Rectal smooth muscle tissue (tissue), 1 donor: ENCODE results near the gene BRINP3.

ENCODE experiments used
- H3K27ac ChIP-seq: one replicate; pipeline ENCODE4 v1.7.0; 2013; ENCODE audit warnings: low read depth, low read length, inconsistent platforms
- H3K27me3 ChIP-seq: one replicate; pipeline ENCODE4 v1.7.0; 2013; ENCODE audit warnings: low read length; ENCODE audit not compliant: control insufficient read depth, insufficient read depth
- H3K36me3 ChIP-seq: one replicate; pipeline ENCODE4 v1.7.0; 2013; ENCODE audit warnings: low read length; ENCODE audit not compliant: control insufficient read depth, insufficient read depth
- H3K4me1 ChIP-seq: one replicate; pipeline ENCODE4 v1.7.0; 2013; ENCODE audit warnings: low read length; ENCODE audit not compliant: control insufficient read depth, insufficient read depth
- H3K4me3 ChIP-seq: one replicate; pipeline ENCODE4 v1.7.0; 2013; ENCODE audit warnings: low read length
- H3K9ac ChIP-seq: one replicate; pipeline ENCODE4 v1.7.0; 2013; ENCODE audit warnings: low read length

Gene BRINP3

DNA sequence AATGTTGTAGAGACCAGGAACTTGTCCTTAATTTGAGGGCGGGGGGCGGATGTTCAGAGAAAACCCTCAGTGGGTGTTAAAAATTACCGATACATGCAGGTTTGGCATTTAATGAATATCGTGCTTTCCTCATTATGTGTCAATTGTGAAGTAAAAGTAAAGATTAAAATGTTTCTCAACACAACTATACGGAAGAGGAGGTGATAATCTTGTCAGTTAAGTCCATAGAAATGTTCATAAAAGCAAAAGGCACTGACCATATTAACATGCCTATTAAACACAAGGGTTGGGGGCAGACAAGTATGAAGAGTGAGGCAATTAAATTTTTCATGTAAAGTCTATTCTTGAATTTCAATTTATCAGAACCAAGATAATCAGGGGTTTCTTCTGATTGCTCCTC is 1.3 kb downstream of the BRINP3 start:
- no peaks in the 10 kb centered on the region for H3K4me1 ChIP-seq
- H3K9ac ChIP-seq: no peak overlapping the region
- no peak overlapping the region for H3K27ac ChIP-seq
- H3K36me3 ChIP-seq: no peaks in the 10 kb centered on the region
- no peak overlapping the region for H3K4me3 ChIP-seq
- H3K27me3 ChIP-seq: peaks cover 3% of the 10 kb centered on the region

DNA sequence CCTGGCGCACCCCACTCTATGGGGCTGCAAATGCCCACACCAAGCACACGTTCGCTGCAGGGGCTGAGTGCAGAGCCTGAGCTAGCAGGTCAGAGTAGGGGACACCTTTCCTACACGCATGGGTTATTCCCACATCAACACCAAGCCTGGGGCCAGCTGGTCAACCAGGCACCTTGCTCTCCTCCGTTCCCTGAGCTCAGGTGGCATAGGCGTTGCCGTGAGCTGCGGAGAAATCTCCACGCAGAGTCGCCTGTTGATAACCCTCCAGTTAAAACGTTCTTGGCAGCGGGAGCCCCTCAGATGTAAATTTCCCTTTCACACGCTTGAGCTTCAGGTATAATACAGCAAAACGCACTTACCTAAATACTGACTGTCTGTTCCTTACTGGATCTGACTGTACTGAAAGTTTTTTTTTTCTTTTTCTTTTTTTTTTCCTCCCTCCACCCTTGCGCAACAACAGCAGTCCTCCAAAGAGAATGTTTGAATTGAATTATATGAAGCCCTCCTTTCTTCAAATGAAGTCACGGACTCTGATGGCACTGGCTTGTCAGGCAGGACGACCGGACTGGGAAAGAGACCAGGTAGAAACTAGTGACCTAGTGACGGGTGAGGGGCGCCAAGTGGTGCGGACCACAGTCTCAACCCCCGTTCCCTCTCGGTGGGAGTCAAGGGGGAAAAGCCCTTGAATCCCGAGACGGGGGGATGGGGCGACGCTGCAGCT is 2.1 kb downstream of the BRINP3 start:
- Histone ChIP-seq H3K27me3 (peaks cover 3% of the 10 kb centered on the region), H3K36me3 (no peaks in the 10 kb centered on the region), H3K4me3 (peak overlapping the region; percentile 58), H3K9ac (no peak overlapping the region), H3K4me1 (no peaks in the 10 kb centered on the region), H3K27ac (no peak overlapping the region)

DNA sequence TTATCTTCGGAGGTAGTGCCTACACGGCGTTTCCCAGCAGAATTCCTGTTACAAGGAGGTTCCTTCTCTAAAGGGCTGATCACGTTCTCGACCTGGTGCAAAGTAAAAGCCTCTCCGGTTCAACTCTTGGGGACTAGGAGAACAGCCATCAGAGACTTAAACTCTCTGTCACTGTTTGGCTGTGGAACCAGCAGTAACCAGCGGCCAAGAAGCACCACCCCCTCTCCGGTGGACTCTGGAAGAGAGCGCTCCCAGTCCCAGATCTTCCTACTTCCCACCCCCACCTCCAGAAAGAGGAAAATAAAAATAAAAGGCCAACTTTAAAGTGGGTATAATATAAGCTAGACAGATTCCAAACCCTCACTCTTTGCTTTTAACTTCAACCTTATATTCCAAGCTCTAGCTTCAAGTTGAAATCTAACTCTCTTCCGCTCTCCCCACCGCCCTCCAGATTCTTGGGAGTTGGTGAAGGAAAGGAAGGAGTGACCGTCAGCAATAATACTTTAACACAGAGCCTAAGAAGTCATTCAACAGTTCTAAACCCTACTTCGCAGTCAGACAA is 2.9 kb downstream of the BRINP3 start:
- Histone ChIP-seq H3K9ac (no peak overlapping the region), H3K36me3 (no peaks in the 10 kb centered on the region), H3K27ac (no peak overlapping the region), H3K27me3 (peaks cover 3% of the 10 kb centered on the region), H3K4me3 (peak overlapping the region; percentile 54), H3K4me1 (no peaks in the 10 kb centered on the region)

DNA sequence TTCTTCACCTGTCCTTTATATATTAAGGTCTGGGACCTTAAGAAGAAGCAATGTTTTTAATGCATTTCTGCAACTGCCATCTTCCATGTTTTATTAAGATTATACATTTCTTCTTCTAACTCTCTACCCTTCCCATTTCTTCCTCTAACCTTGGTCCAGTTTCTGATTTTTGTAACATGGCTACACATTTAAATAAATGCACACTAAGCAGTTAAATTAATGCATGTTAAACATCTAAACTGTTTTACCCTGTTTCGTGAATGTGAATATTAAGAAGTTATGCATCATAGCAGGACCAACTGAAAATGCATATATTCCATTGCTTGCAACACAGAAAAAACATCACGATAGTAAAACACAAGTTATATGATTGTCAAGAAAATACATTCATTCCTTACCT is 3.7 kb downstream of the BRINP3 start:
- H3K27me3 ChIP-seq: peaks cover 3% of the 10 kb centered on the region
- no peaks in the 10 kb centered on the region for H3K4me1 ChIP-seq
- no peak overlapping the region for H3K27ac ChIP-seq
- H3K36me3 ChIP-seq: no peaks in the 10 kb centered on the region
- H3K4me3 ChIP-seq: peak overlapping the region; percentile 23
- H3K9ac ChIP-seq: no peak overlapping the region

DNA sequence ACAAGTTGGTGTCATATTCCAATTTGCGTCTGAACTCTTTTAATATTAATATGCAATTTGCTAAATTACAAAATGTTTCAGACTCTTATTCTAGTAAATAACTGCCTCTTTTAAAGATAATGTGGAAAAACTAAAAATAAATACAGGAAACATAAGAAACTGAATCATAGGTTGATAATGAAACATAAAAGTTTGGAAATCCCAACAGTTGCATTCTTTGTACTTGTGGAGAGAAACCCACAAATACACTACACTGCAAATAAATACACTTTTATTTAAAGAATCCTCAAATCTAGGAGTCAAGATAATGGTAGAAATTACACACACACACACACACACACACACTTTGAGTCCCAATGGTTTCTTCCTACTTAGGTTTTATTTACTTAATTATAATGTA is 5.2 kb downstream of the BRINP3 start:
- Histone ChIP-seq H3K36me3 (no peaks in the 10 kb centered on the region), H3K27ac (no peak overlapping the region), H3K4me1 (no peaks in the 10 kb centered on the region), H3K27me3 (peaks cover 3% of the 10 kb centered on the region), H3K9ac (no peak overlapping the region), H3K4me3 (no peak overlapping the region)

DNA sequence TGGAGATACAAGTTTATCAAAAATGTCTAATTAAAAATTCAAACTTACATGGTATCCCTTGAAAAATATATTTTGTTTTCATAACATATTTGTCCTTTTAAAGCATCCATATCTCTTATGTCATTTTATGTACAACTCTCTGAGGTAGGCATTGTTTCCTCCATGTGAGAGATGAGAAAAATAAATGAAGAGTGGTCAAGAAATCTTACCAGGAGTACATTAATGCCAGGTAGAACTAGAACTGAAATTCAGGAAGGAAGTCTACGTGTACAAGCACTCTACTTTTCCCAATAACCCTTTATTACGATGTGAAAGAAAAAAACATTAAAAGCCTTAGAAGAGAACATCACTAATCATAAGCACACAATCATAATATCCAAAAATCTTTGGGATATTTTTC is 5.6 kb downstream of the BRINP3 start:
- H3K9ac ChIP-seq: no peak overlapping the region
- no peaks in the 10 kb centered on the region for H3K36me3 ChIP-seq
- H3K27ac ChIP-seq: no peak overlapping the region
- H3K4me1 ChIP-seq: no peaks in the 10 kb centered on the region
- no peak overlapping the region for H3K4me3 ChIP-seq
- H3K27me3 ChIP-seq: peaks cover 3% of the 10 kb centered on the region

DNA sequence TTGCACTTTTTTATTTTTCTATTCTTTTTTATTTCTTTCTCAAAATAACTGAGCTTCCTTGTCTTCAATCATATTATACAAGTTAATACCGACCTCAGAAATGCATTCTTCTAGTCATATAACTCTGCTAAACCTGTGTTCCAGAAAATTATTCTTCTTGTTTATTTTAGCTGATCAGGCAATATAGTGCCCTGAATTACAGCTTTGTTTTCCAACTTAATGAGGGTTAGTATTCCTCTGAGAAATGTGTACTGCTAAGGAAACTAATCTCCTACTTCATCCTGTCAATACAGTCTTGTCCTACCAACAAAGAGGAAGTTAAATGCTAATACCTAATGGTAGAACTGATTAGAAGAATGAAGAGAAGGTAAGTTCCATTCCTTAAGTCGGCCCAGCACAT is 13.0 kb downstream of the BRINP3 start:
- H3K27ac ChIP-seq: no peak overlapping the region
- no peaks in the 10 kb centered on the region for H3K36me3 ChIP-seq
- no peak overlapping the region for H3K4me3 ChIP-seq
- no peak overlapping the region for H3K9ac ChIP-seq
- H3K4me1 ChIP-seq: no peaks in the 10 kb centered on the region
- H3K27me3 ChIP-seq: no peaks in the 10 kb centered on the region

DNA sequence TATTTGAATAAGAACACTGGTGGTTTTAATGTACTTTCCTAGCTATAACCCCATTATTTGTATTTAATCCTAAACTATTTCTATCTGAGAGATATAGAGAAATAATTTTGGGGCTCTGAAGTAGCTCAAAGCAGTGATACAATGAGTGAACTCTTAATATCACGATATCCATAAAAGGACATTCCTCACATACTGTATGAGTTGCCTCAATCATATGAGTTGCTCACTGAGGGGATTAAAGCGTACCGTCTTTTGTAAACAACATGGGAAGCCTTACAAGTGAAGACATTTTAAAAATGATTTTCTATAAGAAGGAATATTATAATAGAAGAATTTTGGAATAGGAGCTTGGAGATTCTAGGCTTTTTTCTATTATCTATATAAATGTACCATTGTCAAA is 21.5 kb downstream of the BRINP3 start:
- no peak overlapping the region for H3K4me3 ChIP-seq
- H3K36me3 ChIP-seq: no peaks in the 10 kb centered on the region
- H3K4me1 ChIP-seq: no peaks in the 10 kb centered on the region
- no peak overlapping the region for H3K9ac ChIP-seq
- no peak overlapping the region for H3K27ac ChIP-seq
- no peaks in the 10 kb centered on the region for H3K27me3 ChIP-seq

DNA sequence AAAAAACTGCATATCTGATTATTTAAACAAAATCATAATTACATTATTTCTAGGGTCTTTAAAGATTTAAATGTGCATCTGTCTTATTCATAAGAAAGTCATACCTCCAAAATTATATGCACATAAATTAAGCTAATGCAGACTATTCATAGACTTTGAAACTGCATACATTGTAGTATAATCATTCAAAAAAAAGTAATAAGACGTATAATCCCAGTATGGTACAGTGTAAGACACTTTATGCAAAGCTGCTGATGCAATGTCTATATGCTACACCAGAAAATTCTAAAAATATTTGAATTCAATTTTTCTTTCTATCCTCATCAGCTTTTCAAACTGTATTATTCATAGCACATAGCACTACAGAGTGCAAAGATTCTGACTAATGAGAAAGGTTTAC is 22.0 kb downstream of the BRINP3 start:
- no peaks in the 10 kb centered on the region for H3K36me3 ChIP-seq
- H3K27ac ChIP-seq: no peak overlapping the region
- H3K4me1 ChIP-seq: no peaks in the 10 kb centered on the region
- no peaks in the 10 kb centered on the region for H3K27me3 ChIP-seq
- H3K9ac ChIP-seq: no peak overlapping the region
- H3K4me3 ChIP-seq: no peak overlapping the region

DNA sequence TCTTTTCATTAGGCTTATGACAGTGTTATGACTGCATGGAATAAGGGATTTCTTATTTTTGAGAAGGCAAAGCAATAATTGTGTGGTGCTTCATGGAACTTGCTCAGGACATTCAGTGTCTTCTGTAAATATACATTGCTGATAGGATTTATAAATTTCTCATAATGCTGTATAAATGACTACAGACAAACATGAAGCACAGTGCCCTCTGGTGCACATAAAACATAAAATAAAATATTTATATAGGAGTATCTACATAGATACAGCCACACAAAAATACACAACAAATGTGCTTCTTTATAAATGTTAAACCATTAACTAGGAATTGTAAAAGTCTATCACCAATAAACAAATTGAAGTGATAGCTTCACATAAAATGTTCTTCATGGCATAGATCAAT is 24.1 kb downstream of the BRINP3 start:
- Histone ChIP-seq H3K4me3 (no peak overlapping the region), H3K27me3 (no peaks in the 10 kb centered on the region), H3K36me3 (no peaks in the 10 kb centered on the region), H3K27ac (no peak overlapping the region), H3K4me1 (no peaks in the 10 kb centered on the region), H3K9ac (no peak overlapping the region)

DNA sequence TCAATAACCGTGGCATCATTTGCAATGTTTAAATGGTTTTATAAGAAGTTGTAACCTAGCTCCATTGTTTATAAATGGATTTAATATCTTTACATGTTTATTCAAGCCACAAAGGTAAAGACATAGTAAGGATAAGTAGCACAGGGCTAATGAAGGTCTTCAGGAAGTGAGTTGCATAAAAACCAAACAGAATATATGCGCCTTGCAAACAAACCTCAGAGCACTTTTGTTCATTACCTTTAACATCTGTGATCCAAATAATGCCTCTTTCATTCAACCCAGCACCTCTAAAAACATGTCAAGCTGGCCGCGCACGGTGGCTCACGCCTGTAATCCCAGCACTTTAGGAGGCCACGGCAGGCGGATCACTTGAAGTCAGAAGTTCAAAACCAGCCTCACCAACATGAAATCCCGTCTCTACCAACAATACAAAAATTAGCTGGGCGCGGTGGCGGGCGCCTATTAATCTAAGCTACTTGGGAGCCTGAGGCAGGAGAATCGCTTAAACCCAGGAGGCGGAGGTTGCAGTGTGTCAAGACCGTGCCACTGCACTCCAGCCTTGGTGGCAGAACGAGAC is 25.3 kb downstream of the BRINP3 start:
- Histone ChIP-seq H3K27ac (no peak overlapping the region), H3K4me1 (no peaks in the 10 kb centered on the region), H3K9ac (no peak overlapping the region), H3K36me3 (no peaks in the 10 kb centered on the region), H3K27me3 (no peaks in the 10 kb centered on the region), H3K4me3 (no peak overlapping the region)

DNA sequence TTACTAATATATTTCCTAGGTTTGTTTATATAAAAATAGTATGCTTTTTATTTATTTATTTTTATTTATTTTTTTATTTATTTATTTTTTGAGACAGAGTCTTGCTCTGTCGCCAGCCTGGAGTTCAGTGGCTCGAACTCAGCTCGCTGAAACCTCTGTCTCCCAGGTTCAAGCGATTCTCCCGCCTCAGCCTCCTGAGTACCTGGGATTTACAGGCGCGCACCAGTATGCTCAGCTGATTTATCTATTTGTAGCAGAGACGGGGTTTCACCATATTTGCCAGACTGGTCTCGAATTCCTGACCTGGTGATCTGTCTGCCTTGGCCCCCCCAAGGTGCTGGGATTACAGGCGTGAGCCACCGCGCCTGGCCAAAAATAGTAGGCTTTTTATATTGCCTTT is 33.2 kb downstream of the BRINP3 start:
- Histone ChIP-seq H3K27ac (no peak overlapping the region), H3K27me3 (no peaks in the 10 kb centered on the region), H3K36me3 (no peaks in the 10 kb centered on the region), H3K4me1 (no peaks in the 10 kb centered on the region), H3K9ac (no peak overlapping the region), H3K4me3 (no peak overlapping the region)

DNA sequence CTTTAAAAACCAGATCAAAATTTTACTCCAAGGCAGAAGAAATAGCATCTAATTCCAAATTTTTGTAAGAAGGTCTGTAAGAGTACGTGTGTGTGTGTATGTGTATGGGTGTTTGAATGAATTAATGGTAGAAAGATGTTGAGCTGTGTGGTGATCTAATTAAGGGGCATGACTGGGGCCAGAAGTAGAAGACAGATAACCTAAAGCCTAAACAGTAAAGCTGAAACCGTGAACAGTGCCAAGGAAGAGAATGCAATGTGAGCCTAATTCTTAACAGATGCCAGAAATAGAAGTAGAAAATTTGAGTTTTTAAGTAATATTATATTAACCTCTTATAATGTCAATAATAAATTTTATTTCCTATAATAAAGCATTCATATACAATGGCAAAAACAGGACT is 38.2 kb downstream of the BRINP3 start:
- Histone ChIP-seq H3K27ac (no peak overlapping the region), H3K36me3 (no peaks in the 10 kb centered on the region), H3K4me3 (no peak overlapping the region), H3K9ac (no peak overlapping the region), H3K27me3 (no peaks in the 10 kb centered on the region), H3K4me1 (no peaks in the 10 kb centered on the region)
